ENCODE measurements around the gene F3. TPM values are rescaled to one million over a fixed set of nuclear protein-coding genes. Genes with fewer than 3 reads are reported as not detected.

F3 gene
- total and polyA plus RNA-seq, 2 of the 13 experiments (the other 11 are each of a cell fraction or from before 2014, with no cell fraction given), result 5.8 to 9.0 TPM

GRCh38 chr1:94526152-94526980 lies 15.2 kb downstream of the F3 start:
- no peak overlapping the region for H3K9ac ChIP-seq (ENCODE audit: insufficient read depth, low read depth, low read length)
- no TSS peak for BruUV-seq (replicated peaks)
- H3K27me3 ChIP-seq (ENCODE audit: control insufficient read depth in 1 of 2, insufficient read depth in 2 of 2, low read length in 2 of 2), result no peaks in the 10 kb centered on the region
- CTCF ChIA-PET (ENCODE audit: low intra/inter-chr PET ratio, low total read pairs), result interaction anchor here (1.3 kb wide), 1 partner anchor 280 kb away, joined by 4 read pairs; no protein-coding TSS in a partner anchor
- no peak overlapping the region for H3K4me3 ChIP-seq (replicated peaks in 1 of 3; ENCODE audit: insufficient read depth in 1 of 3, low read depth in 2 of 3, low read length in 3 of 3)
- no peak overlapping the region for H3K4me2 ChIP-seq (ENCODE audit: low read depth, low read length)
- FAIRE-seq (no peak), DNase-seq (ENCODE audit: low spot score) (no peak), ATAC-seq (no peak; the same call in 1 of the 3 replicates)
- H3K9me3 ChIP-seq (ENCODE audit: low read length), result no peaks in the 10 kb centered on the region
- H2AFZ ChIP-seq (ENCODE audit: low read length), result no peak overlapping the region
- in situ Hi-C loops (cut with HindIII; ENCODE audit: extremely low pct_ligation_motif_present, low pct_unique_long_range_greater_than_20kb) (loop anchor here (25.0 kb wide), 1 partner anchor 511 kb away; no protein-coding TSS in a partner anchor), intact Hi-C loops (cut with micrococcal nuclease; ENCODE audit: unreplicated experiment) (no loop called here)
- H3K27ac ChIP-seq (ENCODE audit: extremely low read length, insufficient read depth, low read length), result no peak overlapping the region
- 86% methylated on average over 7 of the region's 7 CpGs for WGBS (ENCODE audit: low lambda C conversion rate)
- no peaks in the 10 kb centered on the region for H3K4me1 ChIP-seq (ENCODE audit: insufficient read depth, low read length)
- H4K20me1 ChIP-seq (ENCODE audit: insufficient read depth, low read length), result no peaks in the 10 kb centered on the region
- no peaks in the 10 kb centered on the region for H3K79me2 ChIP-seq (ENCODE audit: insufficient read depth, low read length)
- TF ChIP-seq MAFK (conservative IDR thresholded peaks at IDR 0.05 in 1 of 2, IDR thresholded peaks at IDR 0.05 in 1 of 2; ENCODE audit: low read length in 2 of 2) (peak; percentile 52 to 71), TAF15 (IDR thresholded peaks at IDR 0.05; ENCODE audit: low read depth, low read length, poor library complexity, severe bottlenecking) (no peak), PRMT3 (CRISPR knock-in tag; IDR thresholded peaks at IDR 0.05; ENCODE audit: borderline replicate concordance, low read depth) (no peak), MAFF (IDR thresholded peaks at IDR 0.05; ENCODE audit: low read depth, low read length) (peak; percentile 49)
- POLR2A ChIA-PET, result interaction anchor here (1.2 kb wide), 1 partner anchor 277 kb away, joined by 3 read pairs; no protein-coding TSS in a partner anchor
- H3K36me3 ChIP-seq (replicated peaks in 1 of 2; ENCODE audit: control insufficient read depth in 1 of 2, insufficient read depth in 2 of 2, low read length in 2 of 2), result peaks cover 2 to 3% of the 10 kb centered on the region in 2 experiments; a peak in 4 of 5 replicates

- H3K4me2 ChIP-seq (ENCODE audit: low read depth, low read length), result no peak overlapping the region
- ATAC-seq (peak; percentile 15), FAIRE-seq (no peak), DNase-seq (ENCODE audit: low spot score) (no peak)
- peak; percentile 86 for TF ChIP-seq RBM22 (optimal IDR thresholded peaks at IDR 0.05; ENCODE audit: low read length)
- no peak for TF ChIP-seq GTF3A (CRISPR knock-in tag; conservative IDR thresholded peaks at IDR 0.05)
- H3K9me3 ChIP-seq (ENCODE audit: low read length), result no peaks in the 10 kb centered on the region
- no peak overlapping the region for H3K9ac ChIP-seq (ENCODE audit: insufficient read depth, low read depth, low read length)
- H2AFZ ChIP-seq (ENCODE audit: low read length), result no peak overlapping the region
- intact Hi-C loops (cut with micrococcal nuclease; ENCODE audit: unreplicated experiment) (loop anchor here (5.0 kb wide), 1 partner anchor 73 kb away; no protein-coding TSS in a partner anchor), in situ Hi-C loops (cut with HindIII; ENCODE audit: extremely low pct_ligation_motif_present, low pct_unique_long_range_greater_than_20kb) (loop anchor here (5.0 kb wide), 2 partner anchors 73 to 283 kb away; no protein-coding TSS in a partner anchor)
- H3K27me3 ChIP-seq (ENCODE audit: control insufficient read depth in 1 of 2, insufficient read depth in 2 of 2, low read length in 2 of 2), result no peaks in the 10 kb centered on the region
- H3K4me1 ChIP-seq (ENCODE audit: insufficient read depth, low read length), result no peaks in the 10 kb centered on the region
- 86% methylated on average over 6 of the region's 6 CpGs for WGBS (ENCODE audit: low lambda C conversion rate)
- no peak overlapping the region for H3K27ac ChIP-seq (ENCODE audit: extremely low read length, insufficient read depth, low read length)
- H3K79me2 ChIP-seq (ENCODE audit: insufficient read depth, low read length), result no peaks in the 10 kb centered on the region
- H3K36me3 ChIP-seq (replicated peaks in 1 of 2; ENCODE audit: control insufficient read depth in 1 of 2, insufficient read depth in 2 of 2, low read length in 2 of 2), result peaks cover 1 to 3% of the 10 kb centered on the region in 2 experiments; a peak in 2 of 5 replicates
- no TSS peak for BruUV-seq (replicated peaks)
- ChIA-PET CTCF (ENCODE audit: low intra/inter-chr PET ratio, low total read pairs) (no interaction called here), POLR2A (no interaction called here)
- no peak overlapping the region for H3K4me3 ChIP-seq (replicated peaks in 1 of 3; ENCODE audit: insufficient read depth in 1 of 3, low read depth in 2 of 3, low read length in 3 of 3)
- no peaks in the 10 kb centered on the region for H4K20me1 ChIP-seq (ENCODE audit: insufficient read depth, low read length)
Observed at GRCh38 chr1:94524531-94524930, 17.0 kb downstream of the F3 start.
